ENCODE results near the gene AACS. TPM values are rescaled to one million over a fixed set of nuclear protein-coding genes. Genes with fewer than 3 reads are reported as not detected.
"Not testable (repeated sequence)": the region's sequence is repeated elsewhere in the genome, so short reads cannot be mapped to it uniquely, and the experiment has no call there.

Gene AACS
- total RNA-seq, 1 experiment from 2014 or later = 13.8 TPM

DNA sequence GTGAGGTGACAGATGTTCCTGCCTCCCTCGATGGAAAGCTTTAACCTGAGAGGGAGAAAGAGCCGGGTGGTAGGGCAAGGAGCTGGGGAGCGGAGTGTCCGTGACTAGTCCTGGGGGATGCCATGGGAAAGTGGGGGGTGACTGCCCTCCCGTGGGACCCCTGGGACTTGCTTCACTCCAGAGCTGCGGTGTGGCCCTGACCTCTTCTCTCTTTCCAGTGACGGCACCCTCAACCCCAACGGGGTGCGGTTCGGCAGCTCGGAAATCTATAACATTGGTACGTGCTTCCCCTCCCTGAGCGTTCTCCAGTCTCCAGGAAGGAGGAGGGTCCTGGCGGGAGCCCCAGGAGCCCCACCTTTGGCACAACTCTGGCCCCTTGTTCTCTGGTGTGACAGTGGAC, 69.3 kb downstream of the AACS start:
- no peak for DNase-seq (ENCODE audit: low read depth)
- in situ Hi-C loops (cut with HindIII; ENCODE audit: low pct_unique_long_range_greater_than_20kb, low sequenced_read_pairs) = no loop called here

GRCh38 chr12:125135906-125136305, 70.7 kb downstream of the AACS start:
- no peak for DNase-seq (ENCODE audit: low read depth)
- in situ Hi-C loops (cut with HindIII; ENCODE audit: low pct_unique_long_range_greater_than_20kb, low sequenced_read_pairs) = no loop called here

DNA sequence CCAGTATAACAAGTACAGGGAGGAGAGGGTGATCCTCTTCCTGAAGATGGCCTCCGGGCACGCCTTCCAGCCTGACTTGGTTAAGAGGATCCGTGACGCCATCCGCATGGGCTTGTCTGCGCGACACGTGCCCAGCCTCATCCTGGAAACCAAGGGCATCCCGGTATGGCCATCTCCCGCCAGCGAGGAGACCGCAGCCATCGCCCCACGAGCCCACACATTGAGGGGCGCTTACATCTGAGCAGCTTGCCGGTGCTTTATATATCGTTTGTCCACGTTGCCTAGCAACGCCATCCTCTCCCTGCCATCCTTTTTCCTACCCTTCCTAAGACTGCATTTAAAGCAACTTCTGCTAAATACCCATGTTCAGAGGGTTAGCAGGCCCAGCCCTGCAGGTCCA, 71.5 kb downstream of the AACS start:
- no peak for DNase-seq (ENCODE audit: low read depth)
- in situ Hi-C loops (cut with HindIII; ENCODE audit: low pct_unique_long_range_greater_than_20kb, low sequenced_read_pairs) = no loop called here

GRCh38 chr12:125137766-125138344, 72.6 kb downstream of the AACS start:
- in situ Hi-C loops (cut with HindIII; ENCODE audit: low pct_unique_long_range_greater_than_20kb, low sequenced_read_pairs) = no loop called here
- DNase-seq (ENCODE audit: low read depth) = no peak

- in situ Hi-C loops (cut with HindIII; ENCODE audit: low pct_unique_long_range_greater_than_20kb, low sequenced_read_pairs) = no loop called here
- no peak for DNase-seq (ENCODE audit: low read depth)
Observed at GRCh38 chr12:125140279-125141209, 75.3 kb downstream of the AACS start.

DNA sequence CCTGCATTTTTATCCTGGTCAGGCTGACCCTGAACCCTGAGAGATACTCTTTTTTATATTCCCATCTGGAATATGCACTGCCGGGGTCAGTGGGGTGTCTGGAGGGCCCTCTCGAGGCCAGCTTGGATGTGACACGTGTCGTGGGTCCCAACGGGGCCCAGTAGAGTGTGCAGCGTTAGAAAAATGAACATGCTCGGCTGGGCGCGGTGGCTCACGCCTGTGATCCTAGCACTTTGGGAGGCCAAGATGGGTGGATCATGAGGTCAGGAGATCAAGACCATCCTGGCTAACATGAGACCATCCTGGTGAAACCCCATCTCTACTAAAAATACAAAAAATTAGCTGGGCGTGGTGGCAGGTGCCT, 76.0 kb downstream of the AACS start:
- in situ Hi-C loops (cut with HindIII; ENCODE audit: low pct_unique_long_range_greater_than_20kb, low sequenced_read_pairs); DNase-seq (ENCODE audit: low read depth): not testable (repeated sequence)

GRCh38 chr12:125142601-125143000, 77.4 kb downstream of the AACS start:
- in situ Hi-C loops (cut with HindIII; ENCODE audit: low pct_unique_long_range_greater_than_20kb, low sequenced_read_pairs) = no loop called here
- DNase-seq (ENCODE audit: low read depth) = no peak

DNA sequence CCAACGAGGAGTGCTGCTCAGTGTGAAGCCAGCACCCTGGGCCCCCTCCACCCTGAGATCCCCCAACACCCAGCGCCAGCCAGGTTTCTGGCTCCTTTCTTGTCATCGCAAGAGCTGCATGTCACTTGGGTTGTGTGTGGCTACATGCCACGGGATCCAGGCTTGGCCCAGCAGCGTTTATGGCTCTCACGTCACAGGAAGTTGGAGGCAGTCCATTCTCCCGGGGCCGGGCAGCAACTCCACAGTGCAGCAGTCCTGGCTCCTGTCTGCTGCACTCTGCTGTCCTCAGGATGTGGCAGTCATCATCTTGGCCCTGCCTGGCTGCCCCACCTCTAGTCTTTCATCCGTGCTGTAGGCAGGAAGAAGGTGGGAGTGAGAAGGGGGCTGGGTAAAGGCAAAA, 78.3 kb downstream of the AACS start:
- no peak for DNase-seq (ENCODE audit: low read depth)
- in situ Hi-C loops (cut with HindIII; ENCODE audit: low pct_unique_long_range_greater_than_20kb, low sequenced_read_pairs) = no loop called here

DNA sequence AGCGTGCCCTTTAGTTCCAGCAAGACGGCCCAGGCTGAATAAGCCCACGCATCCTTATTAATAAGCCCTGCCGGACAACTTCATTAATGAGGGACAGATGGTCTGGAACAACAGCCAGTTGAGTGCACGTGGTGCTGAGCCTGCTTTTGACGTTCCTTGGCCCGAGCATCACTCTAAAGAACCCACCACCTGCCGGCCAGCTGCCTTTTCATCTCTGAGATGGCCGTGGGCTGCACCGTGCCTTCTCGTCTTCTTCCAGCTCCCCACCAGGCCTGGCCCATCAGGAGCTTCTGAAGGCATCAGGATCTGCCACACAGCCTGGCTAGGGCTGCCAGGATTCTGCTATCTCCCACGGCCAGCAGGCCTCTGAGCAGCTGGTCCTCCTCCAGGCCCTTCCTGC, 80.0 kb downstream of the AACS start:
- DNase-seq (ENCODE audit: low read depth) = no peak
- in situ Hi-C loops (cut with HindIII; ENCODE audit: low pct_unique_long_range_greater_than_20kb, low sequenced_read_pairs) = no loop called here

DNA sequence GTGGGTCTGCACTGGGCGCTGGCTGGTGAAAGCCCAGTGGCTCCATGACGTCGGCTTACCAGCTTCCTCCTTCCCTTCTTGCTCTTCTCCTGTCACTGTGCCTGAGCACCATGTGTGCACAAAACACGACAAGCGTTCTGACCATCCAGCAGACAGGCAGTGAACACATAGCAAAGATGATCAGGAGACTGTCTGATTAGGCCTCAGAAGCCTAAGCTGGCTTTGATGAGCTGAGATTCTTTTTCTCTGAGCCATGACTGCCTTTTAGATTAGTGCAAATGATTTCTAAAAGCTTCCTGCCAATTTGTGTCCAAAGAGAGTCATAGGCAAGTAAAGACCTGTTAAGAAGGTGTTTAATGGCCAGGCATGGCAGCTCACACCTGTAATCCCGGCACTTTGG, 83.1 kb downstream of the AACS start:
- no peak for DNase-seq (ENCODE audit: low read depth)
- in situ Hi-C loops (cut with HindIII; ENCODE audit: low pct_unique_long_range_greater_than_20kb, low sequenced_read_pairs) = no loop called here

DNA sequence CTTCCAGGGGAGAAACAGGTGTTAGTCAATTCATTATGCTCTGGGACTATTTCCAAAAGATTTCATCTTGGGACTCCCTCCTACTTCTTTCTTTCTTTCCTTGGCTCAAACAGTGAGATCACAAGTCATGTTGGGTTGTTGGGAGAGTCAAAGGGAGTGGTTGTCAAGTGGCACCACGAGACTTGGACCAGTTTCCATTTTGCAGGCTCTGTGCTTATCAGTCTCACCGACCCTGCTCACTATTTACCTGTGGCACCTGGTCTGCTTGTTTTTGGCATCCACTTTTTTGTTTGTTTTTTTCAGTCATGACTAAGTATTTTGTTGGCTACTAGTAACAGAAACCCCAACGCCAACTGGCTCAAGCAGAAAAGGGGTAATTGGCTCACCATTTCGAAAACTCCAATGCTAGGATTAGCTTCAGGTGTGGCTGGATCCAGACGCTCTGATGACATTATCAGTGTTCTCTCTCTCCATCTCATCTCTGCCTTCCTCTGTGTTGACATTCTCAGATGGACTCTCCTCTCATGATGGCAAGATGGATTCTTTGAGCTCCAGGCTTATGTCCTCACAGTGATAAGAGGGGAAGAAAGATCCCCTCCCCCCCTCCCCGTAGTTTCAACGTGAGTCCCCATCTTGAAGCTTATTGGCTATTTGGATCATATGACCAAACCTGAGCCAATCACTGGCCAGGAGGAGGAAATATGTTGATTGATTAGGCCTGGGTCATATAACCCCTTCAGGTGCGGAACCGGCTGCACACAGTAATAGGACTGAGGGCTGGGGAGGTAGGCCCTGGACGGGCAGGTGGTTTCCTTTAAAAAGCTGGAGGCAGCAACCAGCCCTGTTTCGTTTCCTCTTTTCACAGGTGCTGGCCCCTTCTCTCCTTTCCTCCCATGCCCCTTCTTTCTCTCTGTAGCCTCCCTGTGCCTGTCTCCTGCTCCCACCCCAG, 84.2 kb downstream of the AACS start:
- in situ Hi-C loops (cut with HindIII; ENCODE audit: low pct_unique_long_range_greater_than_20kb, low sequenced_read_pairs) = no loop called here
- no peak for DNase-seq (ENCODE audit: low read depth)

GRCh38 chr12:125151284-125151683, 86.0 kb downstream of the AACS start:
- DNase-seq (ENCODE audit: low read depth) = no peak
- in situ Hi-C loops (cut with HindIII; ENCODE audit: low pct_unique_long_range_greater_than_20kb, low sequenced_read_pairs) = no loop called here

- in situ Hi-C loops (cut with HindIII; ENCODE audit: low pct_unique_long_range_greater_than_20kb, low sequenced_read_pairs) = no loop called here
- DNase-seq (ENCODE audit: low read depth) = no peak
Observed at GRCh38 chr12:125152463-125152862, 87.2 kb downstream of the AACS start.

DNA sequence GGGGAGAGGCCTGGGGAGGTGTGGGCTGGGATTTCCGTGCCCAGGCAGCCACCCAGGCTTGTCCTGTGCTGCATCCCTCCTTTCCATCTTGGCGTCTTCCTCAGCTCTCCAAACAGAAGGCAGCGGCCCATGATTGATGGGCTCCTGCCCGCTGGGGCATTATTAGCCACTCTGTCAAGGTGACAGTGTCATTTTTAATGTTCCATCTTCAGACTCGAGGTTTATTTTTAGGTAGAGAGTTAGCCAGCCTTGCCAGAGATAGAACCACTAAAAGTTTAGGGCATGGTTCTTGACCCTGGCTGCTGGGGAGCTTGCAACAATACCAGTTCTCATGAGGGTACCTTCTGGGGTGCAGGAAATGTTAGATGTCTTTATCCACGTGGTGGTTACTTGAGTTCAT, 90.1 kb downstream of the AACS start:
- in situ Hi-C loops (cut with HindIII; ENCODE audit: low pct_unique_long_range_greater_than_20kb, low sequenced_read_pairs) = no loop called here
- no peak for DNase-seq (ENCODE audit: low read depth)

GRCh38 chr12:125157177-125157576, 91.9 kb downstream of the AACS start:
- DNase-seq (ENCODE audit: low read depth) = no peak
- in situ Hi-C loops (cut with HindIII; ENCODE audit: low pct_unique_long_range_greater_than_20kb, low sequenced_read_pairs) = no loop called here

GRCh38 chr12:125159702-125160101, 94.5 kb downstream of the AACS start:
- in situ Hi-C loops (cut with HindIII; ENCODE audit: low pct_unique_long_range_greater_than_20kb, low sequenced_read_pairs) = no loop called here

DNA sequence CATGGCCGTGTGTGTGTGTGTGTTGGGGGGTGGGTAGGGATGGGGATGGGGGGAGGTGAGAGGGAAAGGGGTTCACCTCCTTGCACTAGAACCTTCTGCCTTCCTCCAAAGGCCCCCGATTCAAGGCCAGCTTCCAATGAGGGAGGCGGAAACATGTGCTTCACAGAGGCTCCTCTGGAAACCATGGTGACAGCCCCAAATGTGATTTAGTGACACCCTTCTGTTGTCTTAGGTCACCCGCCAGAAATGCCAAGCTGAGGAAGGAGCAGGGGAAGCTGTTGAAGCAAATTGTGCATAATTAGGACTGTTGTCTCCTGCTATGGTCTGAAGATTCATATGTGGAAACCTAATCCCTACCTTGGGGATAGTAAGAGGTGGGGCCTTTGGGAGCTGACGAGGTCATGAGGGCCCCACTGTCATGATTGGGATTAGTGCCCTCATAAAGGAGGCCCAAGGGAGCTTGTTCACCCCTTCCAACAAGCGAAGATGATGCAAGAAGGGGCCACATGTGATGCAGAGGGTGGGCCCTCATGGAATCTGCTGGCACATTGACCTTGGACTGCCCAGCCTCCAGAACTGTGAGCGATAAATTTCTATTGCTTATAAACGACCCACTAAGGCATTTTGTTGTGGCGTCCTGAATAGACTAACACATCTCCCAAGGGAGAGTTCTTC, 95.2 kb downstream of the AACS start:
- DNase-seq (ENCODE audit: low read depth) = no peak
- in situ Hi-C loops (cut with HindIII; ENCODE audit: low pct_unique_long_range_greater_than_20kb, low sequenced_read_pairs) = no loop called here

More at GRCh38 chr12:125159702-125160101, 94.5 kb downstream of the AACS start:
- DNase-seq (ENCODE audit: low read depth) = no peak

DNA sequence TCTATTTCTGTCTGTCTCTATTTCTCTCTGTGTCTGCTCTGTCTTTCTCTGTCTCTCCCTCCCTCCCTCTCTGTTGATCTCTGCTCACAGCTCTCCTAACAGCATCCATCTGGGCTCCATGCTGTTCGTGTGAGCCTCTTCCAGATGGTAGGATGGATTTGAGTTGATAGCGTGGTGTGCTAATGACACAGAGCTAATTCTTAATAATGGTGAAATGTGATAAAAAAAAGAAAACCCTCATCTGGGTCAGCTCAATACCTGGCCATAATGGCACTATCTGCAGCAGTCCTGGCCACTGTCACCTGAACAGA, 96.4 kb downstream of the AACS start:
- in situ Hi-C loops (cut with HindIII; ENCODE audit: low pct_unique_long_range_greater_than_20kb, low sequenced_read_pairs) = no loop called here

More for the DNA sequence above, 96.4 kb downstream of the AACS start:
- DNase-seq (ENCODE audit: low read depth) = no peak

Measured in Caki2 (cell line).